ENCODE data around the gene NDFIP2. TPM values are rescaled to one million over a fixed set of nuclear protein-coding genes. Genes with fewer than 3 reads are reported as not detected.

NDFIP2 gene
- total RNA-seq, 4 donors from 2014 or later = 17.1 to 27.9 (median 20.6) TPM

- TF ChIP-seq CTCF (IDR thresholded peaks at IDR 0.05; ENCODE audit: low read depth) = no peak
Measured at GRCh38 chr13:79525064-79525857, 44.3 kb downstream of the NDFIP2 start.

GRCh38 chr13:79527698-79528097, 46.7 kb downstream of the NDFIP2 start:
- TF ChIP-seq CTCF (IDR thresholded peaks at IDR 0.05; ENCODE audit: low read depth) = no peak

GRCh38 chr13:79528356-79528755, 47.4 kb downstream of the NDFIP2 start:
- no peak for TF ChIP-seq CTCF (IDR thresholded peaks at IDR 0.05; ENCODE audit: low read depth)

- no peak for TF ChIP-seq CTCF (IDR thresholded peaks at IDR 0.05; ENCODE audit: low read depth)
Measured at GRCh38 chr13:79528759-79529191, 47.8 kb downstream of the NDFIP2 start.

- TF ChIP-seq CTCF (IDR thresholded peaks at IDR 0.05; ENCODE audit: low read depth) = no peak
Measured at GRCh38 chr13:79529817-79530216, 48.9 kb downstream of the NDFIP2 start.

GRCh38 chr13:79530270-79530669, 49.3 kb downstream of the NDFIP2 start:
- TF ChIP-seq CTCF (IDR thresholded peaks at IDR 0.05; ENCODE audit: low read depth) = no peak

- TF ChIP-seq CTCF (IDR thresholded peaks at IDR 0.05; ENCODE audit: low read depth) = no peak
Measured at GRCh38 chr13:79531542-79532254, 50.7 kb downstream of the NDFIP2 start.
